Measurements from ENCODE around the gene STMN3. TPM values are rescaled to one million over a fixed set of nuclear protein-coding genes. Genes with fewer than 3 reads are reported as not detected.

STMN3 gene
- 9.3 and 12.1 TPM in 2 replicates for total RNA-seq (ENCODE audit: low replicate concordance)

GRCh38 chr20:63653041-63653973 is at the start of gene STMN3:
Gene STMN3, minus strand, starts transcription at chr20:63653424. Its CDS starts 79 bp downstream, at chr20:63653345.
- peak within 1 kb of the TSS; percentile 70 for H3K4me3 ChIP-seq (ENCODE audit: low read depth, low read length)
- peak; percentile 87 for DNase-seq (ENCODE audit: low read depth)
- TF ChIP-seq CTCF (IDR thresholded peaks at IDR 0.05; ENCODE audit: insufficient read depth, low read length) = no peak

GRCh38 chr20:63702036-63702665 is 48.9 kb upstream of the STMN3 start:
- H3K4me3 ChIP-seq (ENCODE audit: low read depth, low read length) = no peak overlapping the region
- TF ChIP-seq CTCF (IDR thresholded peaks at IDR 0.05; ENCODE audit: insufficient read depth, low read length) = no peak
- no peak for DNase-seq (ENCODE audit: low read depth)

- no peak for TF ChIP-seq CTCF (IDR thresholded peaks at IDR 0.05; ENCODE audit: insufficient read depth, low read length)
- DNase-seq (ENCODE audit: low read depth) = no peak
- H3K4me3 ChIP-seq (ENCODE audit: low read depth, low read length) = no peak overlapping the region
These were observed 48.3 kb upstream of the STMN3 start for GRCh38 chr20:63701329-63702035.

- no peak overlapping the region for H3K4me3 ChIP-seq (ENCODE audit: low read depth, low read length)
- no peak for DNase-seq (ENCODE audit: low read depth)
- TF ChIP-seq CTCF (IDR thresholded peaks at IDR 0.05; ENCODE audit: insufficient read depth, low read length) = no peak
These were observed 47.8 kb upstream of the STMN3 start for GRCh38 chr20:63701051-63701328.

- no peak for TF ChIP-seq CTCF (IDR thresholded peaks at IDR 0.05; ENCODE audit: insufficient read depth, low read length)
- DNase-seq (ENCODE audit: low read depth) = no peak
- no peak overlapping the region for H3K4me3 ChIP-seq (ENCODE audit: low read depth, low read length)
These were observed 47.2 kb upstream of the STMN3 start for GRCh38 chr20:63700199-63701050.
